Measurements from ENCODE around the gene INPP5A.

GRCh38 chr10:132521466-132522102 is 16.0 kb upstream of the INPP5A start:
- no peak for TF ChIP-seq POLR2A (IDR thresholded peaks at IDR 0.05; ENCODE audit: low read length)
- TF ChIP-seq GATA1 (IDR thresholded peaks at IDR 0.05; ENCODE audit: low read depth, low read length): no peak

Measured in erythroblast (primary cell).